BE2C (cell line): ENCODE data around the gene NT5C.

Source experiments
- DNase-seq: peaks from one replicate; pipeline ENCODE4 v3.0.0-alpha.2; 2020
- H3K27me3 ChIP-seq: fragments of 250-450 bp; sonication (Bioruptor Pico); 2 replicates; pipeline ENCODE4 v1.5.1; 2020; ENCODE audit warnings: mild to moderate bottlenecking
- H3K36me3 ChIP-seq: fragments of 250-450 bp; sonication (Bioruptor Pico); 2 replicates; pipeline ENCODE4 v1.5.1; 2020; ENCODE audit warnings: mild to moderate bottlenecking
- H3K4me1 ChIP-seq: fragments of 250-450 bp; sonication (Bioruptor Pico); 2 replicates; pipeline ENCODE4 v1.5.1; 2020
- H3K4me3 ChIP-seq: 2 replicates; pipeline ENCODE4 v1.5.1; 2011; ENCODE audit warnings: low read depth, low read length
- H3K9me3 ChIP-seq: fragments of 250-450 bp; sonication (Bioruptor Pico); 2 replicates; pipeline ENCODE4 v1.5.1; 2020
- CTCF ChIP-seq: IDR thresholded peaks from 2 replicates; pipeline ENCODE4 v1.5.1; 2012; ENCODE audit warnings: mild to moderate bottlenecking, low read depth, low read length

The NT5C gene

GRCh38 chr17:75154195-75155106 lies 22.9 kb upstream of the NT5C start, which contains the start of gene JPT1:
JPT1 (minus strand) TSS chr17:75154512; CDS start chr17:75154397, 115 bp downstream.
- H3K4me1 ChIP-seq: peaks cover 5% of the 10 kb centered on the region; the same call in 1 of the 2 replicates
- peaks cover 32% of the 10 kb centered on the region for H3K36me3 ChIP-seq

DNA sequence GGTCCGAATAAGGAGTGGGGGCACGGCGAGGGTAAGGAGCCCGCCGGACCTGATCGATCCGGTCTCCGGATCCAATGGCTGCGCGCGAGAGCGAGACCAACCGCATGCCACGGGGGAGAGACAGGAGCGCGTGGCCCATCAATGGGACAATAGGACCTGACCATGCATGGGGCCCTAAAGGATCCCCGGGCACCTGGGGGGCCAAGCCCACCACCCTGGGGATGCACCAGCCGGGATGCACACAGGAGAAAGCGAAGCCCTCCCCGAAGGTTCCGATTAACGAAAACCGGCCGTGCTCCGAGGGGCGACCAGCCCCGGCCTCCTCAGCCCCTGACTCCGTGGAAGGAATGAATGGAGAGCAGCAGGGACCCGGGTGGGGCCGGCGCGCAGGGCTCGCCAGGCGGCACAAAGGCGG lies 22.2 kb upstream of the NT5C start:
- H3K4me1 ChIP-seq: peaks cover 5% of the 10 kb centered on the region; the same call in 1 of the 2 replicates
- H3K9me3 ChIP-seq: no peaks in the 10 kb centered on the region
- TF ChIP-seq CTCF: no peak
- H3K36me3 ChIP-seq: peaks cover 38% of the 10 kb centered on the region
- DNase-seq: peak; percentile 53
- peak overlapping the region; percentile 100 for H3K4me3 ChIP-seq
- H3K27me3 ChIP-seq: no peaks in the 10 kb centered on the region

More at GRCh38 chr17:75154195-75155106, 22.9 kb upstream of the NT5C start, which contains the start of gene JPT1:
- Histone ChIP-seq H3K9me3 (no peaks in the 10 kb centered on the region), H3K4me3 (peak within 1 kb of the TSS; percentile 100), H3K27me3 (no peaks in the 10 kb centered on the region)
- peak; percentile 99 for DNase-seq
- TF ChIP-seq CTCF: no peak

DNA sequence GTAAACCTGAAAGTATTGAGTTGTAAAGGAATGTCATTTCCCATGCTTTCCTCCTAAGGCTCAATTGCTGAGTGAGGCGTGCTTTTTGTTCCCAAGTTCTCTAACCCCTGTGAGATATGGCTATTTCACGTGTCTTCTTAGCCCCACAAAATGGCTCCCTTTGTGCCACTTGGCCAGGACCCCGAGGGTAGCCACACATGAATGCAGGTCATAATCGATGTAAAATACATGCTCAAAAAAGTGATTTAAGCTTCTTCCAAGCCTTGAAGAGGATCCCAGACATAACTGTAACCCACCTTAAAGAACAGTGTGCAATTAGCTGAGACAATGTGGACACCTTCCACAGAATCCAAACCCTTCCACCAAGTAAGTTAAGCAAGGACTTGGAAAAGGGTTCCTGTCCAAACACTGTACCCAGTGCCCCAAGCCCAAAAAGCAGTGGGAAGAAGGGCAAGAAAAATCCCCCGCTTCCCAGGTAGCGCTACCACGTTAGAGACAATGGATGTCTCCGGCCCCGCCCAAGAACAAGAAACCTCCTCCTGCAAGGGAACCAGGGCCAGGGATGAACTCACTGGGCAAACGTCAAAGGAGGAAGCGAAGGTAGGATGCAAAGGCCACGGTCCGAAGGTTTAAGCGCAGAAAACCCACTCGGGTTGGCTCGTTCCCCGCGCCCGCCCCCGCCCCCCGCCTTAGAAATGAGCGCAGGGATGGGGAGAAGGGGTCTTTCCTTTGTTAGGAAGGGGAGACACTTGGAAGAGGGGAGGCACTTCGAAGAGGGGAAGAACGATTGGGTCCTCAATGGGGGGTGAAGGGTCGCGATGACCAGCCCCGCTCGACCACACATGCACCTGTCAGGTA lies 21.6 kb upstream of the NT5C start:
- peaks cover 5% of the 10 kb centered on the region; the same call in 1 of the 2 replicates for H3K4me1 ChIP-seq
- H3K36me3 ChIP-seq: peaks cover 45% of the 10 kb centered on the region
- no peaks in the 10 kb centered on the region for H3K9me3 ChIP-seq
- no peaks in the 10 kb centered on the region for H3K27me3 ChIP-seq
- TF ChIP-seq CTCF: no peak
- H3K4me3 ChIP-seq: peak overlapping the region; percentile 100
- DNase-seq: peak; percentile 55

GRCh38 chr17:75152523-75152921 lies 21.0 kb upstream of the NT5C start:
- Histone ChIP-seq H3K36me3 (peaks cover 51% of the 10 kb centered on the region), H3K4me1 (peaks cover 5% of the 10 kb centered on the region; the same call in 1 of the 2 replicates), H3K4me3 (peak overlapping the region; percentile 100), H3K27me3 (no peaks in the 10 kb centered on the region), H3K9me3 (no peaks in the 10 kb centered on the region)
- no peak for DNase-seq
- no peak for TF ChIP-seq CTCF

GRCh38 chr17:75151930-75152329 lies 20.4 kb upstream of the NT5C start:
- H3K36me3 ChIP-seq: peaks cover 57% of the 10 kb centered on the region
- H3K4me3 ChIP-seq: peak overlapping the region; percentile 100
- DNase-seq: no peak
- peaks cover 5% of the 10 kb centered on the region; the same call in 1 of the 2 replicates for H3K4me1 ChIP-seq
- H3K9me3 ChIP-seq: no peaks in the 10 kb centered on the region
- no peak for TF ChIP-seq CTCF
- H3K27me3 ChIP-seq: no peaks in the 10 kb centered on the region
